Cerebellar nuclear complex (tissue), 1 donor: ENCODE data around the gene HOXC13.

Source experiments
- DNase-seq, 2 experiments: peaks; one replicate each; lab custom pipeline; 2025; lab: John Stamatoyannopoulos, UW

HOXC13 gene

GRCh38 chr12:53938326-53939140, at the start of gene HOXC13:
Gene HOXC13, plus strand, starts transcription at chr12:53938831. Its CDS starts 76 bp downstream, at chr12:53938907.
- no peak for DNase-seq

GRCh38 chr12:53890081-53890480, 48.5 kb upstream of the HOXC13 start:
- no peak for DNase-seq

- no peak for DNase-seq
Observed at GRCh38 chr12:53892762-53893395, 45.8 kb upstream of the HOXC13 start.

- no peak for DNase-seq
Observed at GRCh38 chr12:53899230-53899629, 39.4 kb upstream of the HOXC13 start.

- DNase-seq = no peak
Observed at GRCh38 chr12:53907103-53907502, 31.5 kb upstream of the HOXC13 start.

GRCh38 chr12:53916788-53917655, 21.6 kb upstream of the HOXC13 start:
- DNase-seq = no peak

GRCh38 chr12:53924521-53925405, 13.9 kb upstream of the HOXC13 start:
- no peak for DNase-seq

- no peak for DNase-seq
Observed at GRCh38 chr12:53927220-53928029, 11.2 kb upstream of the HOXC13 start.

- DNase-seq = no peak
Observed at GRCh38 chr12:53928054-53928835, 10.4 kb upstream of the HOXC13 start.

- DNase-seq = no peak
Observed at GRCh38 chr12:53929527-53929926, 9.1 kb upstream of the HOXC13 start.

- no peak for DNase-seq
Observed at GRCh38 chr12:53930591-53931255, 7.9 kb upstream of the HOXC13 start.

- DNase-seq = no peak
Observed at GRCh38 chr12:53931844-53932581, 6.6 kb upstream of the HOXC13 start.

GRCh38 chr12:53932915-53933314, 5.7 kb upstream of the HOXC13 start:
- no peak for DNase-seq

- DNase-seq = no peak
Observed at GRCh38 chr12:53935383-53936341, 3.0 kb upstream of the HOXC13 start.

- no peak for DNase-seq
Observed at GRCh38 chr12:53937099-53937498, 1.5 kb upstream of the HOXC13 start.

- no peak for DNase-seq
Observed at GRCh38 chr12:53937596-53938325, 870 bp upstream of the HOXC13 start.
